Mammary epithelial cell (primary cell): ENCODE measurements around the gene ASS1.

Experiments
- CTCF ChIP-seq, 2 donors: IDR thresholded peaks in 1 of 2; conservative IDR thresholded peaks in 1 of 2; 2 replicates each; pipeline ENCODE4 v1.5.1; 2011 to 2012; ENCODE audit warnings: inconsistent platforms in 2 of 2, low read length in 2 of 2, mild to moderate bottlenecking in 2 of 2, control low read depth in 1 of 2, low read depth in 1 of 2; ENCODE audit not compliant: insufficient read depth in 1 of 2; ENCODE audit errors: extremely low read depth in 1 of 2
- EZH2 ChIP-seq: IDR thresholded peaks from 2 replicates; pipeline ENCODE4 v1.6.1; 2012; ENCODE audit warnings: low read length, inconsistent platforms, borderline replicate concordance

- no peak for TF ChIP-seq CTCF (conservative IDR thresholded peaks at IDR 0.05 in 1 of 2, IDR thresholded peaks at IDR 0.05 in 1 of 2; ENCODE audit: extremely low read depth in 1 of 2, insufficient read depth in 1 of 2, low read depth in 1 of 2, low read length in 2 of 2)
- TF ChIP-seq EZH2 = no peak
Observed at GRCh38 chr9:130528674-130529073, 83.9 kb downstream of the ASS1 start.
